Measurements from ENCODE around the gene PRKAG2.

GRCh38 chr7:151642746-151643145 is 234.2 kb downstream of the PRKAG2 start:
- TF ChIP-seq CTCF (IDR thresholded peaks at IDR 0.05), result no peak
- TF ChIP-seq ZFX (IDR thresholded peaks at IDR 0.05; ENCODE audit: borderline replicate concordance), result no peak
